GM23248 (cell line): ENCODE data around the gene ARRB1.

ENCODE experiments used
- EZH2 ChIP-seq: fragments of 200-600 bp; sonication (generic); IDR thresholded peaks from 2 replicates; pipeline ENCODE4 v1.6.1; 2018; ENCODE audit warnings: antibody characterized with exemption, mild to moderate bottlenecking; ENCODE audit not compliant: insufficient read depth, poor library complexity, severe bottlenecking
- EZH2phosphoT487 ChIP-seq: fragments of 200-600 bp; sonication (generic); IDR thresholded peaks from 2 replicates; pipeline ENCODE4 v1.6.1; 2018; ENCODE audit warnings: antibody characterized with exemption, moderate library complexity, mild to moderate bottlenecking, low read depth; ENCODE audit not compliant: insufficient read depth

- TF ChIP-seq EZH2 (no peak), EZH2phosphoT487 (no peak)
Measured at GRCh38 chr11:75346912-75347647, 4.4 kb downstream of the ARRB1 start.
